ENCODE measurements around the gene LRRC8B.
A peak's percentile ranks its signal among the peaks of the same experiment; 100 is the strongest.
"Not testable (repeated sequence)": the region's sequence is repeated elsewhere in the genome, so short reads cannot be mapped to it uniquely, and the experiment has no call there.

Gene LRRC8B

DNA sequence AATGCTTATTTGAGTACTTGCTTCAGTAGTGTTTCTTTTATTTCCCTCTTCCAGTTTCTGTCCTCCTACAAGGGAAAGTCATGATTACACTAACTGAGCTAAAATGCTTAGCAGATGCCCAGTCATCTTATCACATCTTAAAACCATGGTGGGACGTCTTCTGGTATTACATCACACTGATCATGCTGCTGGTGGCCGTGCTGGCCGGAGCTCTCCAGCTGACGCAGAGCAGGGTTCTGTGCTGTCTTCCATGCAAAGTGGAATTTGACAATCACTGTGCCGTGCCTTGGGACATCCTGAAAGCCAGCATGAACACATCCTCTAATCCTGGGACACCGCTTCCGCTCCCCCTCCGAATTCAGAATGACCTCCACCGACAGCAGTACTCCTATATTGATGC is 57.9 kb downstream of the LRRC8B start:
- DNase-seq (ENCODE audit: low read depth in 2 of 2) = no peak

GRCh38 chr1:89584211-89584610 is 59.6 kb downstream of the LRRC8B start:
- DNase-seq (ENCODE audit: low read depth in 2 of 2) = no peak

GRCh38 chr1:89584781-89585180 is 60.2 kb downstream of the LRRC8B start:
- DNase-seq (ENCODE audit: low read depth in 2 of 2) = no peak

GRCh38 chr1:89587729-89588161 is 63.1 kb downstream of the LRRC8B start:
- no peak for DNase-seq (ENCODE audit: low read depth in 2 of 2)

DNA sequence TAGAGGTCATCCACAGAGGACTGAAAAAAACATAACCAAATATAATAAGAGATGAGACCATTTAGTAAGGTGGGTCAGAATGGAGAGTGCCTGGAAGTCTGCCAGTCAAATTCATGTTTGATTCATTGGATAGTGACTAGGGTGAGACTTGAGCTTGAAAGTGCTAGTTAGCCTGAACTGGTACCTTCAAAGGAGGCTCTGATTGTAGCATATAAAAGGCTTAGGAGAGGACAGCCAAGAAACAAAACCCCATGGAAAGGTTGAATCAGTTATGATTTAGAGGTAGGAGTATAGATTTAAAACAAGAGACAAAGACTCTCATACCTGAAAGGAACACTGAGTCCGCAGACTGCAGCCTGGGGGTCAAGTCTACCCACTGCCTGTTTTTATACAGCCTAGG is 63.9 kb downstream of the LRRC8B start:
- DNase-seq (ENCODE audit: low read depth in 2 of 2) = no peak

DNA sequence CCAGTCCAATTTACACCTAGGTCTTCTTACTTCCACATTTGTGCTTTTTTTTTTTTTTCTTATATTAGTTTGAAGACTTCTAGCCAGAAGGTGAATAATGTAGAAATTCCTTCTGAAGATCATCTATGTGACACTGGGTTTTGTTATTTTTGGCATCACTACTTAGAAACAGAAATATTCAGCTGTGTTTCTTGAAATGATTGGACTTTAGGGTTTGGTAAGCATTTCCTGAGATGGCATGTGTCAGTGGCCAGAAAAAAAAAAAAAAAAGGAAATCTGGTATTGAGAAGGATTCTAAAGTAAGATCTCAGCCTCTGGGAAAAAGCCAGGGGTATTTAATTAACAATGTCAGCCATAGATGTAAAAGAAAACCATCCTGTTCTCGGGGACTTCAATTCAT is 64.9 kb downstream of the LRRC8B start:
- DNase-seq (ENCODE audit: low read depth in 2 of 2) = no peak

DNA sequence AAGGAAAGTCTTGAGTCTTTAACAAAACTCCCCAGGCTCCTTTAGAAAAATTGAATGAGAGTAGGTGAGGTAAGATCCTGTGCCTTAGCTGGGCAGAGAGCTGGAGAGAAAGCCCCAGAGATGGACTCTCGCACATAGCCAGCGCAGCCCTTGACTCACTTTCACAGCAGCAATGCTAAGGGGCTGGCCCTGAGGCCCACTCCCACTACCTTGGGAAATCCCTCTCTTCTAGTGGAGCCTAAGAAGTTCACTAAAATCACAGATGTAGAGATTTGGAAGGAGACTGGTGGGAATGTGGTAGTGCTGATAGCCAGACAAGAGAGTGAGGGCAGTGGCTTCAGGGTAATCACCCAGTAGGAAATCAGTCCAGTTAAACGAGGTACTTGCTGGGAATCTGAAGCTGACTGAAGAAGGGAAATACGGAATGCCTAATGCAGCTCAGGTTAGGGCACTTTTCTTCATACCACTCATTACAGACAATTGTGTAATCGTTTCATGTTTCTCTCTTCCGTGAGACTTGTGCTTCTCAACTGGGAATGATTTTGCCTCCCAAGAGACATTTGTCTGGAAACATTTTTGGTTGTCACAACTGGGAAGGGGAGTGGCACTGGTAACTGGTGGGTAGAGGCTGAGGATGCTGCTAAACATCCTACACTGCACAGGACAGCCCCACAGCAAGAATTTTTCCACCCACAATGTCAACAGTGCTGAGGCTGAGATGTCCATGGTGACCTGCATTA is 65.9 kb downstream of the LRRC8B start:
- DNase-seq (ENCODE audit: low read depth in 2 of 2) = no peak

DNA sequence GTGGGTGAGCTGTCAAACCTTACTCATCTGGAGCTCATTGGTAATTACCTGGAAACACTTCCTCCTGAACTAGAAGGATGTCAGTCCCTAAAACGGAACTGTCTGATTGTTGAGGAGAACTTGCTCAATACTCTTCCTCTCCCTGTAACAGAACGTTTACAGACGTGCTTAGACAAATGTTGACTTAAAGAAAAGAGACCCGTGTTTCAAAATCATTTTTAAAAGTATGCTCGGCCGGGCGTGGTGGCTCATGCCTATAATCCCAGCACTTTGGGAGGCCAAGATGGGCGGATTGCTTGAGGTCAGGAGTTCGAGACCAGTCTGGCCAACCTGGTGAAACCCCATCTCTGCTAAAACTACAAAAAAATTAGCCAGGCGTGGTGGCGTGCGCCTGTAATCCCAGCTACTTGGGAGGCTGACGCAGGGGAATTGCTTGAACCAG is 68.3 kb downstream of the LRRC8B start:
- not testable (repeated sequence) for DNase-seq (ENCODE audit: low read depth in 2 of 2)

GRCh38 chr1:89594096-89594740 is 69.6 kb downstream of the LRRC8B start:
- DNase-seq (ENCODE audit: low read depth in 2 of 2) = no peak

GRCh38 chr1:89596698-89597097 is 72.1 kb downstream of the LRRC8B start:
- no peak for DNase-seq (ENCODE audit: low read depth in 2 of 2)

GRCh38 chr1:89598450-89599331 is 74.1 kb downstream of the LRRC8B start:
- DNase-seq (ENCODE audit: low read depth in 2 of 2) = no peak

DNA sequence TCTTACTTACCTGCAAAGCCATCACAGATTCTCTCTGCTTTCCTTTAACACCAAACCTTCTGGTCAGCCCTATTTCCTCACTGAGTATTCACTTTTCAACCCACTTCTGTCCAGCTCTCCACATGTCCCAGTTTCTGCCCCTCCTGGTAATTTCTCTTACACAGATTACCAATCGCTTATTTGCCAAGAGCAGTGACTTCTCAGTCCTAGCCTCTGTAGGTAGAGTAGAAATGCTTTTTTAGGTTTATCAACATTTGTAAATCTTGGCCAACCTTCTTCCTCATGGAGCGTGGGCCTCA is 74.7 kb downstream of the LRRC8B start:
- DNase-seq (ENCODE audit: low read depth in 2 of 2) = no peak

GRCh38 chr1:89600451-89601224 is 76.0 kb downstream of the LRRC8B start:
- DNase-seq (ENCODE audit: low read depth in 2 of 2) = no peak

GRCh38 chr1:89602871-89603404 is 78.3 kb downstream of the LRRC8B start:
- no peak for DNase-seq (ENCODE audit: low read depth in 2 of 2)

DNA sequence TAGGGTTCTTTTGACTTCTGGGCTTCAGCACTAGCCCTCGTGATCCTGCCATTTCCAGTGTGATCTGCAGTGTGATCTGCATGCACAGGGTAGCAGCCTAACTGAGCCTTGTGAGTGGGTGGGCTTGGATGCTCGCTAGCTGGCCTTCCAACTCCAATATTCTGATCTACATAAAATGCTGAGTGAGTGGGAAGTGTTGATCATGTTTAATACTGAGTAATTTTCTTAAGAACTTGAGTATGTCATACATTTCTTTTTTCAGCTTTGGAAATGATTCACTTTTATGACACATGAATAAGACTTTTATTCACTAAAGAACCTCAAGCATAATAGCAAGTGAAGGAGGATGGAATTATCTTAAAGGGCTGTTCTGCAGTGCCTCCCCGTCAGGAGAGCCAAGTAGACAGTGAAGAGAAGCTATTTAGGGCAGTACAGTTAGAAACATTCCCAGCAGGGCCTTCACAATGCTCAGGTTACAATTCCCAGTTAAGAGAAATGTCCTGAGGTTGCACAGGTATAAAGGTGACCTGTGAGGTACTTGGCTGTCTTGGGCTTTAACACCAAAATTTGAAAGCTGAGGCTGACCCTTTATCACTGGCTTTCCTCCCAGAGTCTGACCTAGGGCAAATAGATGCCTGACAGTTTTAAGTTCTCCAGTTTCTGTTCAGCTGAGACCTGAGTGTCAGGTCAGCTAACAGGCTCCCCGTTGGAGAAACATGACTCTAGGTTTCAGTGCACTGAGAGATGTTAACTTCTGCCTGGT is 79.2 kb downstream of the LRRC8B start:
- DNase-seq (ENCODE audit: low read depth in 2 of 2) = no peak

GRCh38 chr1:89604414-89604735 is 79.7 kb downstream of the LRRC8B start:
- DNase-seq (ENCODE audit: low read depth in 2 of 2) = no peak

DNA sequence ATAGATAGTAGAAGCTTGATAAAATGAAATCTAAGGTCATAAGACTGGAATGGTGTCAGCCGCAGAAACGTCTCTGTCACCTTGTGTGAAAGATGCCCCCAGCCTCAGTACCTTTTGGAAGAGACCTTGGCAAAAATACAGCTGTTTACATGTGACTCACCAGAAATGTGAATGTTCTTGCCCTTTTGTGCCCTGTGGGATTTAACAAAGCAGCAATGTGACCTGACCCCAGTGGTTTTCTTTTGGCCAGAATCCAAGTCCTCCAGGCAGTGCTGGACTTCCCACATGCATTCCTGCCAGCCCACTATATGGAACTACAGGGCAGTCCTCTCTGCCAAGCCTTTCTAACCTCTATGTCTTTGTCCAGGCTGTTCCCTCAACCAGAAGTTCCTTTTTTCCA is 81.1 kb downstream of the LRRC8B start:
- DNase-seq (ENCODE audit: low read depth in 2 of 2) = no peak

- no peak for DNase-seq (ENCODE audit: low read depth in 2 of 2)
Observed at GRCh38 chr1:89606227-89606980, 81.8 kb downstream of the LRRC8B start.

GRCh38 chr1:89607156-89607555 is 82.5 kb downstream of the LRRC8B start:
- DNase-seq (ENCODE audit: low read depth in 2 of 2) = peak in 1 of 2 donors; percentile 30

GRCh38 chr1:89607586-89608318 is 83.1 kb downstream of the LRRC8B start:
- DNase-seq (ENCODE audit: low read depth in 2 of 2) = no peak

Data from stimulated activated CD4-positive, alpha-beta T cell treated with anti-CD3 and anti-CD28 coated beads, Interleukin-1b, Interleukin-23, amount 100 ng/mL, for 1 hour (primary cell).